Esophagus squamous epithelium (tissue), 5 donors: ENCODE results near the gene GNB1L. TPM values are rescaled to one million over a fixed set of nuclear protein-coding genes. Genes with fewer than 3 reads are reported as not detected.
A peak's percentile ranks its signal among the peaks of the same experiment; 100 is the strongest.

Experiments
- DNase-seq: peaks from one replicate; lab custom pipeline; 2025; lab: John Stamatoyannopoulos, UW
- H3K27ac ChIP-seq, 4 donors: fragments of 200-600 bp; sonication (generic); one replicate each; pipeline ENCODE4 v1.5.1; 2016 to 2019; ENCODE audit warnings: mild to moderate bottlenecking in 1 of 4
- H3K27me3 ChIP-seq, 4 donors: fragments of 200-600 bp; sonication (generic); 1 replicate in 3 of 4; 2 replicates in 1 of 4; pipeline versions ENCODE4 v1.5.1 to v1.6.0; 2017 to 2021; ENCODE audit warnings: antibody characterized with exemption in 1 of 4
- H3K36me3 ChIP-seq, 3 donors: fragments of 200-600 bp; sonication (generic); one replicate each; pipeline ENCODE4 v1.5.1; 2016 to 2019
- H3K4me1 ChIP-seq, 3 donors: fragments of 200-600 bp; sonication (generic); one replicate each; pipeline ENCODE4 v1.5.1; 2017 to 2019
- H3K4me3 ChIP-seq, 4 donors: fragments of 200-600 bp; sonication (generic); 1 replicate in 3 of 4; 2 replicates in 1 of 4; pipeline ENCODE4 v1.5.1; 2016 to 2019; ENCODE audit warnings: mild to moderate bottlenecking in 2 of 4, moderate library complexity in 1 of 4
- H3K9me3 ChIP-seq, 3 donors: fragments of 200-600 bp; sonication (generic); one replicate each; pipeline ENCODE4 v1.5.1; 2016 to 2019
- POLR2A ChIP-seq, 4 donors: fragments of 450-650 bp; IDR thresholded peaks; one replicate each; pipeline ENCODE4 v1.6.1; 2017; ENCODE audit warnings: antibody characterized with exemption in 4 of 4, mild to moderate bottlenecking in 4 of 4, moderate library complexity in 3 of 4
- WGBS, 2 donors: methylation state at CpG; one replicate each; pipeline ENCODE4 v1.1.5; 2018; 5-methylcytosine and 5-hydroxymethylcytosine counted together
- intact Hi-C: fragments of 100-400 bp; cut with DNase I; formaldehyde crosslinking; loops from one replicate; pipeline ENCODE4 v1.15.0; 2022
- total RNA-seq, 4 donors: library from RNA; depleted of rRNA; stranded (reverse); fragments of >200 nt; gene quantifications; one replicate each; pipeline ENCODE4 v1.1.0, GENCODE V29; 2016
- TF ChIP-seq, protein P1 (sequence below), 6 experiments: fragments of 450-650 bp in 4 of 6; fragments of 200-600 bp in 2 of 6; sonication (generic) in 2 of 6; IDR thresholded peaks; one replicate each; pipeline ENCODE4 v1.5.1; 2016 to 2019; ENCODE audit warnings: antibody characterized with exemption in 6 of 6, mild to moderate bottlenecking in 4 of 6, moderate library complexity in 4 of 6
- donor health status: DM: yes; HTN: yes; CAD: no.

Gene GNB1L
- total RNA-seq, 4 donors from 2014 or later = 5.7 to 8.5 (median 6.4) TPM

DNA sequence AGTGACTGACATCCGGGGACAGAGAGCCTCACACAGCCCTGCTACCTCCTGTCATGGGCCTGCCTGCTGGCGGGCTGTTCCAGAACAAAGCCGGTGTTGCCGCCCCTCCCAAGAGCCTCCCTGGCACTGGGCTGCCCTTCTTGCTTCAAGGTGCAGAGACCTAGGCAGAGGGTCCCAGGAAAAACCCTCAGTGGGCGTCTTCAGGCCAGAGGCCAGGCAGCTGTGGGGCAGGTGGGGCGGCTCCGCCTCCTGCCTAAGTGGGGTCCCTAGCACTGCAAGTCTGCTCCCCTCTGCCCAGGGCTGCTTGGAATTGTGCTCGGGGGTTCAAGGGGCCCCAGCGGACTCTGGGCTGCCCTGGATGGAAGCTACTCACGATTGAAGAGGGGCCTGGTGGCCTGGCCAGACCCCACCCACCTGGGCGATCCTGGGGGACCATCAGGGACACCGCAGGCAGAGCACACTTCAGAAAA, 20.4 kb upstream of the GNB1L start:
- intact Hi-C loops = no loop called here
- no peak overlapping the region for H3K4me3 ChIP-seq
- H3K4me1 ChIP-seq = peaks cover 21 to 56% (median 23%) of the 10 kb centered on the region in 3 donors
- TF ChIP-seq POLR2A (IDR thresholded peaks at IDR 0.05) = no peak
- TF ChIP-seq, protein P1, sequence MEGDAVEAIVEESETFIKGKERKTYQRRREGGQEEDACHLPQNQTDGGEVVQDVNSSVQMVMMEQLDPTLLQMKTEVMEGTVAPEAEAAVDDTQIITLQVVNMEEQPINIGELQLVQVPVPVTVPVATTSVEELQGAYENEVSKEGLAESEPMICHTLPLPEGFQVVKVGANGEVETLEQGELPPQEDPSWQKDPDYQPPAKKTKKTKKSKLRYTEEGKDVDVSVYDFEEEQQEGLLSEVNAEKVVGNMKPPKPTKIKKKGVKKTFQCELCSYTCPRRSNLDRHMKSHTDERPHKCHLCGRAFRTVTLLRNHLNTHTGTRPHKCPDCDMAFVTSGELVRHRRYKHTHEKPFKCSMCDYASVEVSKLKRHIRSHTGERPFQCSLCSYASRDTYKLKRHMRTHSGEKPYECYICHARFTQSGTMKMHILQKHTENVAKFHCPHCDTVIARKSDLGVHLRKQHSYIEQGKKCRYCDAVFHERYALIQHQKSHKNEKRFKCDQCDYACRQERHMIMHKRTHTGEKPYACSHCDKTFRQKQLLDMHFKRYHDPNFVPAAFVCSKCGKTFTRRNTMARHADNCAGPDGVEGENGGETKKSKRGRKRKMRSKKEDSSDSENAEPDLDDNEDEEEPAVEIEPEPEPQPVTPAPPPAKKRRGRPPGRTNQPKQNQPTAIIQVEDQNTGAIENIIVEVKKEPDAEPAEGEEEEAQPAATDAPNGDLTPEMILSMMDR (IDR thresholded peaks at IDR 0.05) = no peak
- peaks cover 0 to 22% (median 0%) of the 10 kb centered on the region in 3 donors for H3K36me3 ChIP-seq
- no peaks in the 10 kb centered on the region for H3K9me3 ChIP-seq
- H3K27me3 ChIP-seq = no peaks in the 10 kb centered on the region
- DNase-seq = no peak
- H3K27ac ChIP-seq = peak overlapping the region; percentile 43 to 77 (median 65)
- WGBS, 2 donors = no CpG with 5 or more reads among the region's 12 CpGs

DNA sequence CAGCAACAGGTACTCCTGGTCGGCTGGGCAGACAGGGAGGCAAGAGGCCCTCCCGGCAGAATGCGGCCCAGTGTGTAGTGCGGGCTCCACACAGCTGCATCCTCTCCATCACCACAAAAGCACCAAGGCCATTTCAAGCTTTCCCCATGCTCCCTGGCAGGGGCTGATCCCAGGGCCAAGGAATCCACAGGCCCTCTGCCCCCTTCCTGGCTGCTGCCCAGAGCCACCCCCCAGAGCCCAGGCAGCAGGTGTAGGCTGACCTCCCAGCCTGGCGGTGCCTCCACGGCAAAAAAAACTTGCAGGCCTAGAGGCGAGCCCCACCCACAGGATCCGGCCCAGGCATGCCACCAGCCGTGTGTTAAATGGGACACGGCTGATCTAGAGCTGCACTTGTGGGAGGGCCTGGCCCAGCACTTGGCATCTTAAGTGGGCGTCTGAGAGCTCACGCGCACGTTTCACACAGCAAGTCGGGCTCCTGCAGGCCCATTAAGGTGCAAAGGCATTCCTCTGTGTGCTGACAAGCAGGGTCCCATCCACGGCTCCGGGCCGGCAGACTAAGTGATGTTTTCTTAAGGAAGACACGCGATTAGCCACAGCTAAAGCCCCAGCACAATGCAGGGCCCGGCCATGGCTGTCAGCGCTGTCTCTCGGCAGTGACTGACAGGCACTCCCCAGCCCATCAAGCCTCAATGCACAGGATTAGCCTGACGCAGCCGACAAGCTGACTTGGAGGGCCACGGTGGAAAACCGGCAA, 19.8 kb upstream of the GNB1L start:
- Histone ChIP-seq H3K36me3 (peaks cover 0 to 22% (median 0%) of the 10 kb centered on the region in 3 donors), H3K4me3 (no peak overlapping the region), H3K4me1 (peaks cover 21 to 56% (median 23%) of the 10 kb centered on the region in 3 donors), H3K27me3 (no peaks in the 10 kb centered on the region), H3K9me3 (no peaks in the 10 kb centered on the region), H3K27ac (peak overlapping the region; percentile 43 to 77 (median 65))
- intact Hi-C loops = no loop called here
- TF ChIP-seq POLR2A (IDR thresholded peaks at IDR 0.05) = no peak
- TF ChIP-seq, protein P1 (IDR thresholded peaks at IDR 0.05) = peak in 1 of 6 experiments; percentile 13
- no peak for DNase-seq
- WGBS, 2 donors = 17 to 39% methylated on average over 2 to 14 of the region's 27 CpGs

DNA sequence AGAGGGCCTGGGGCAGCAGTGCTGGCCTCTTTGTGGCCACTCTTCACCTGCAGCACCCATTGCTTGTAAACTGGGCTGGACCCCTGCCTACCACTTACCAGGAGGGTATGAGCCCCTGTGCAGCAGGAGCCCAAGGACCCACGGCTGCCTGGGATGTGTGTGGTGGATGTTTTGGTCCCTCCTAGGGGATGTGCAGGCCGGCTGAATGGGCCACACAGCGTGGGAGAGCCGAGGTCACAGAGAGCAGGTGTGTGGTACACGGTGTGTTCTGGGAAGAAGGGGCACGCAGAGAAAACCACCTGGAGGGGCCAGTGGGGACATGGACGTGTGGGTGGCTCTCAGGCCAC, 19.3 kb upstream of the GNB1L start:
- peak overlapping the region in 3 of 4 donors; percentile 61 to 77 (median 69) for H3K27ac ChIP-seq
- 42% methylated on average over 5 of the region's 7 CpGs; no CpG with 5 or more reads in 1 of the 2 donors for WGBS, 2 donors
- DNase-seq = no peak
- peaks cover 23 to 61% (median 26%) of the 10 kb centered on the region in 3 donors for H3K4me1 ChIP-seq
- no peaks in the 10 kb centered on the region for H3K27me3 ChIP-seq
- intact Hi-C loops = no loop called here
- no peak for TF ChIP-seq POLR2A (IDR thresholded peaks at IDR 0.05)
- TF ChIP-seq, protein P1 (IDR thresholded peaks at IDR 0.05) = no peak
- no peak overlapping the region for H3K4me3 ChIP-seq
- peaks cover 0 to 22% (median 0%) of the 10 kb centered on the region in 3 donors for H3K36me3 ChIP-seq
- H3K9me3 ChIP-seq = no peaks in the 10 kb centered on the region

DNA sequence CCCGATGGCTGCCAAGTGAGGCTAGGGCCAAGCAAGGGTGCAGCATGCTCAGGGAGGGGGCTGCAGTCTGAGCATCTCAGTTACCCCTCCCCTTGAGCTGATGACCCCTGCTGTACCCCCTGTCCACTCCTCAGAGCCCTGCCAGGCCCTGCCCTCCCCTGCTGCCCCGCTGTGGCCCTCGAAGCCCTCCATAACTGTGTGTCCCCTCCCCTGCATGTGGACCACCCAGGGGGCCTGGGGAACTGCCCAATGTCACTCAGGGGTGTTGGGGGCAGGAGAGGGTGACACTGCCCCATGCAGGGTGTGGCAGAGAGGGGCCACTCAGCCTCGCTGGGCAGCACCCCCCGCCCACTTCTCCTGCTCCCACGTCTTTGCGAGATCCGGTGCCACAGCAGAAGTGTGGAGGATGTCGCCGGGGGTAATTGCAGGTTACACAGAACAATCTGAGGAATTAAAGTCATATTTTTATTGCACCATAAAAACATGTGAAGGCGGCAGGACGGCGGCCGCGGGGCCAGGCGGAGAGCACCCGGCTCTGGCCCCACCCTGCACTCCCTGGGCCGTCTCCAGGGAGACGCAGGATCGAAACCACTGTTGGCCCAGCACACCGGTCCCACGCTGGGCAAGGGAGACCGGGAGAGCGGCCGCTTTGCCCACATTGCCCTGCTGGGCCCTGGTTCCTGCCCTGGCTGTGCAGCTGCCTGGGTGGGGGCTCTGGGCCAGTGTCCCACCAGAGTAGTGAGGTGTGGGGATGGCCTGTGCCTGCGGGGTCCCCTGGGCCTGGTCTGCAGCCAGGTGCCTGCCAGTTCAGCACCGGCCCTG, 18.7 kb upstream of the GNB1L start:
- Histone ChIP-seq H3K4me1 (peaks cover 23 to 65% (median 26%) of the 10 kb centered on the region in 3 donors), H3K27me3 (no peaks in the 10 kb centered on the region), H3K36me3 (peaks cover 0 to 22% (median 0%) of the 10 kb centered on the region in 3 donors), H3K4me3 (no peak overlapping the region), H3K27ac (no peak overlapping the region), H3K9me3 (no peaks in the 10 kb centered on the region)
- intact Hi-C loops = no loop called here
- 27 to 72% methylated on average over 3 to 5 of the region's 27 CpGs for WGBS, 2 donors
- TF ChIP-seq POLR2A (IDR thresholded peaks at IDR 0.05) = no peak
- TF ChIP-seq, protein P1 (IDR thresholded peaks at IDR 0.05) = no peak
- no peak for DNase-seq
